ENCODE measurements around the gene NTRK3. TPM values are rescaled to one million over a fixed set of nuclear protein-coding genes. Genes with fewer than 3 reads are reported as not detected.

Gene NTRK3
- total and polyA plus RNA-seq, 4 donors = 0.21 to 2.9 (median 0.32) TPM

- DNase-seq (ENCODE audit: low spot score) = no peak
- Histone ChIP-seq H3K36me3 (ENCODE audit: control insufficient read depth in 4 of 4, insufficient read depth in 3 of 4, low read depth in 1 of 4, low read length in 3 of 4) (no peaks in the 10 kb centered on the region), H3K4me1 (ENCODE audit: control insufficient read depth in 4 of 4, insufficient read depth in 4 of 4, low read length in 3 of 4) (no peaks in the 10 kb centered on the region), H3K9ac (ENCODE audit: low read depth in 1 of 2, low read length in 2 of 2) (no peak overlapping the region), H3K27ac (ENCODE audit: low read depth in 1 of 2, low read length in 2 of 2) (no peak overlapping the region), H3K27me3 (ENCODE audit: control insufficient read depth in 4 of 4, insufficient read depth in 4 of 4, low read length in 3 of 4) (peaks cover 0 to 4% (median 0%) of the 10 kb centered on the region in 4 donors), H3K4me3 (ENCODE audit: low read depth in 1 of 3, low read length in 3 of 3) (no peak overlapping the region), H3K9me3 (ENCODE audit: control insufficient read depth in 4 of 4, low read length in 3 of 4) (peaks cover 0 to 4% (median 0%) of the 10 kb centered on the region in 4 donors)
- TF ChIP-seq JUND (IDR thresholded peaks at IDR 0.05) (no peak), TAF1 (conservative IDR thresholded peaks at IDR 0.05) (no peak), HNF4A (conservative IDR thresholded peaks at IDR 0.05) (no peak), CTCF (IDR thresholded peaks at IDR 0.05; ENCODE audit: low read depth, low read length, missing input control) (no peak), GABPA (IDR thresholded peaks at IDR 0.05 in 1 of 2, conservative IDR thresholded peaks at IDR 0.05 in 1 of 2) (no peak), RXRA (IDR thresholded peaks at IDR 0.05) (no peak), FOXA2 (IDR thresholded peaks at IDR 0.05) (no peak)
- TF ChIP-seq, protein P1, sequence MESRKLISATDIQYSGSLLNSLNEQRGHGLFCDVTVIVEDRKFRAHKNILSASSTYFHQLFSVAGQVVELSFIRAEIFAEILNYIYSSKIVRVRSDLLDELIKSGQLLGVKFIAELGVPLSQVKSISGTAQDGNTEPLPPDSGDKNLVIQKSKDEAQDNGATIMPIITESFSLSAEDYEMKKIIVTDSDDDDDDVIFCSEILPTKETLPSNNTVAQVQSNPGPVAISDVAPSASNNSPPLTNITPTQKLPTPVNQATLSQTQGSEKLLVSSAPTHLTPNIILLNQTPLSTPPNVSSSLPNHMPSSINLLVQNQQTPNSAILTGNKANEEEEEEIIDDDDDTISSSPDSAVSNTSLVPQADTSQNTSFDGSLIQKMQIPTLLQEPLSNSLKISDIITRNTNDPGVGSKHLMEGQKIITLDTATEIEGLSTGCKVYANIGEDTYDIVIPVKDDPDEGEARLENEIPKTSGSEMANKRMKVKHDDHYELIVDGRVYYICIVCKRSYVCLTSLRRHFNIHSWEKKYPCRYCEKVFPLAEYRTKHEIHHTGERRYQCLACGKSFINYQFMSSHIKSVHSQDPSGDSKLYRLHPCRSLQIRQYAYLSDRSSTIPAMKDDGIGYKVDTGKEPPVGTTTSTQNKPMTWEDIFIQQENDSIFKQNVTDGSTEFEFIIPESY (IDR thresholded peaks at IDR 0.05) = no peak
- 27% methylated on average over 6 of the region's 6 CpGs for WGBS
Observed at GRCh38 chr15:88090481-88091011, 166.0 kb downstream of the NTRK3 start.

- WGBS = 54% methylated on average over 4 of the region's 4 CpGs
- H3K4me3 ChIP-seq (ENCODE audit: low read depth in 1 of 3, low read length in 3 of 3) = no peak overlapping the region
- H3K27me3 ChIP-seq (ENCODE audit: control insufficient read depth in 4 of 4, insufficient read depth in 4 of 4, low read length in 3 of 4) = peaks cover 0 to 4% (median 0%) of the 10 kb centered on the region in 4 donors
- H3K9ac ChIP-seq (ENCODE audit: low read depth in 1 of 2, low read length in 2 of 2) = no peak overlapping the region
- no peak for TF ChIP-seq TAF1 (conservative IDR thresholded peaks at IDR 0.05)
- TF ChIP-seq MAX (IDR thresholded peaks at IDR 0.05) = no peak
- TF ChIP-seq FOXA1 (IDR thresholded peaks at IDR 0.05) = no peak
- TF ChIP-seq HNF4A (conservative IDR thresholded peaks at IDR 0.05) = no peak
- TF ChIP-seq JUND (IDR thresholded peaks at IDR 0.05) = no peak
- no peak for TF ChIP-seq ATF3 (IDR thresholded peaks at IDR 0.05)
- no peak for TF ChIP-seq SP1 (IDR thresholded peaks at IDR 0.05)
- no peak for TF ChIP-seq EGR1 (IDR thresholded peaks at IDR 0.05; ENCODE audit: low read depth in 2 of 2)
- TF ChIP-seq, protein P1 (IDR thresholded peaks at IDR 0.05) = no peak
- TF ChIP-seq FOXA2 (IDR thresholded peaks at IDR 0.05) = no peak
- no peak for TF ChIP-seq GABPA (IDR thresholded peaks at IDR 0.05 in 1 of 2, conservative IDR thresholded peaks at IDR 0.05 in 1 of 2)
- TF ChIP-seq, protein P2, sequence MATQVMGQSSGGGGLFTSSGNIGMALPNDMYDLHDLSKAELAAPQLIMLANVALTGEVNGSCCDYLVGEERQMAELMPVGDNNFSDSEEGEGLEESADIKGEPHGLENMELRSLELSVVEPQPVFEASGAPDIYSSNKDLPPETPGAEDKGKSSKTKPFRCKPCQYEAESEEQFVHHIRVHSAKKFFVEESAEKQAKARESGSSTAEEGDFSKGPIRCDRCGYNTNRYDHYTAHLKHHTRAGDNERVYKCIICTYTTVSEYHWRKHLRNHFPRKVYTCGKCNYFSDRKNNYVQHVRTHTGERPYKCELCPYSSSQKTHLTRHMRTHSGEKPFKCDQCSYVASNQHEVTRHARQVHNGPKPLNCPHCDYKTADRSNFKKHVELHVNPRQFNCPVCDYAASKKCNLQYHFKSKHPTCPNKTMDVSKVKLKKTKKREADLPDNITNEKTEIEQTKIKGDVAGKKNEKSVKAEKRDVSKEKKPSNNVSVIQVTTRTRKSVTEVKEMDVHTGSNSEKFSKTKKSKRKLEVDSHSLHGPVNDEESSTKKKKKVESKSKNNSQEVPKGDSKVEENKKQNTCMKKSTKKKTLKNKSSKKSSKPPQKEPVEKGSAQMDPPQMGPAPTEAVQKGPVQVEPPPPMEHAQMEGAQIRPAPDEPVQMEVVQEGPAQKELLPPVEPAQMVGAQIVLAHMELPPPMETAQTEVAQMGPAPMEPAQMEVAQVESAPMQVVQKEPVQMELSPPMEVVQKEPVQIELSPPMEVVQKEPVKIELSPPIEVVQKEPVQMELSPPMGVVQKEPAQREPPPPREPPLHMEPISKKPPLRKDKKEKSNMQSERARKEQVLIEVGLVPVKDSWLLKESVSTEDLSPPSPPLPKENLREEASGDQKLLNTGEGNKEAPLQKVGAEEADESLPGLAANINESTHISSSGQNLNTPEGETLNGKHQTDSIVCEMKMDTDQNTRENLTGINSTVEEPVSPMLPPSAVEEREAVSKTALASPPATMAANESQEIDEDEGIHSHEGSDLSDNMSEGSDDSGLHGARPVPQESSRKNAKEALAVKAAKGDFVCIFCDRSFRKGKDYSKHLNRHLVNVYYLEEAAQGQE (IDR thresholded peaks at IDR 0.05) = no peak
- no peak for TF ChIP-seq RXRA (IDR thresholded peaks at IDR 0.05)
- no peak for TF ChIP-seq HNF4G (IDR thresholded peaks at IDR 0.05)
- no peak for TF ChIP-seq RAD21 (IDR thresholded peaks at IDR 0.05)
- no peak for DNase-seq (ENCODE audit: low spot score)
- no peak overlapping the region for H3K27ac ChIP-seq (ENCODE audit: low read depth in 1 of 2, low read length in 2 of 2)
- peaks cover 0 to 4% (median 0%) of the 10 kb centered on the region in 4 donors for H3K9me3 ChIP-seq (ENCODE audit: control insufficient read depth in 4 of 4, low read length in 3 of 4)
- H3K4me1 ChIP-seq (ENCODE audit: control insufficient read depth in 4 of 4, insufficient read depth in 4 of 4, low read length in 3 of 4) = no peaks in the 10 kb centered on the region
- H3K36me3 ChIP-seq (ENCODE audit: control insufficient read depth in 4 of 4, insufficient read depth in 3 of 4, low read depth in 1 of 4, low read length in 3 of 4) = no peaks in the 10 kb centered on the region
Observed at GRCh38 chr15:88089731-88090130, 166.8 kb downstream of the NTRK3 start.
